ACC112 (cell line): Measurements from ENCODE around the gene TBC1D22A.
A peak's percentile ranks its signal among the peaks of the same experiment; 100 is the strongest.
"Not testable (repeated sequence)": the region's sequence is repeated elsewhere in the genome, so short reads cannot be mapped to it uniquely, and the experiment has no call there.

Source experiments
- H2AFZ ChIP-seq: fragments of 200-600 bp; sonication (generic); one replicate; pipeline ENCODE4 v1.6.0; 2017; ENCODE audit warnings: antibody characterized with exemption, low read length; ENCODE audit not compliant: unreplicated experiment
- H3K27ac ChIP-seq: fragments of 200-600 bp; sonication (generic); 2 replicates; pipeline ENCODE4 v1.5.1; 2014; ENCODE audit warnings: low read depth, mild to moderate bottlenecking, antibody characterized with exemption, low read length, moderate library complexity
- H3K27me3 ChIP-seq: fragments of 200-600 bp; sonication (generic); 2 replicates; pipeline ENCODE4 v1.6.1; 2014; ENCODE audit warnings: mild to moderate bottlenecking, antibody characterized with exemption, low read length, moderate library complexity, mixed read lengths; ENCODE audit not compliant: insufficient read depth
- H3K36me3 ChIP-seq: fragments of 200-600 bp; sonication (generic); 2 replicates; pipeline ENCODE4 v1.6.1; 2016; ENCODE audit warnings: mild to moderate bottlenecking, antibody characterized with exemption, low read length, moderate library complexity, mixed read lengths; ENCODE audit not compliant: insufficient read depth
- H3K4me1 ChIP-seq: fragments of 200-600 bp; sonication (generic); one replicate; pipeline ENCODE4 v1.6.1; 2016; ENCODE audit warnings: low read length, mixed read lengths; ENCODE audit not compliant: insufficient read depth, unreplicated experiment, control insufficient read depth
- H3K4me3 ChIP-seq: fragments of 200-600 bp; sonication (generic); 2 replicates; pipeline ENCODE4 v1.5.1; 2014; ENCODE audit warnings: mild to moderate bottlenecking, low read depth, low read length
- H3K79me2 ChIP-seq: fragments of 200-600 bp; sonication (generic); one replicate; pipeline ENCODE4 v1.6.0; 2016; ENCODE audit warnings: low read length; ENCODE audit not compliant: control insufficient read depth, unreplicated experiment, insufficient read depth

Gene TBC1D22A

GRCh38 chr22:46730568-46731245 lies 31.7 kb upstream of the TBC1D22A start:
- no peak overlapping the region for H3K27ac ChIP-seq
- H3K4me3 ChIP-seq = no peak overlapping the region
- H3K79me2 ChIP-seq = peaks cover 35% of the 10 kb centered on the region
- H3K36me3 ChIP-seq = no peaks in the 10 kb centered on the region
- no peaks in the 10 kb centered on the region for H3K27me3 ChIP-seq
- H2AFZ ChIP-seq = no peak overlapping the region
- H3K4me1 ChIP-seq = no peaks in the 10 kb centered on the region

DNA sequence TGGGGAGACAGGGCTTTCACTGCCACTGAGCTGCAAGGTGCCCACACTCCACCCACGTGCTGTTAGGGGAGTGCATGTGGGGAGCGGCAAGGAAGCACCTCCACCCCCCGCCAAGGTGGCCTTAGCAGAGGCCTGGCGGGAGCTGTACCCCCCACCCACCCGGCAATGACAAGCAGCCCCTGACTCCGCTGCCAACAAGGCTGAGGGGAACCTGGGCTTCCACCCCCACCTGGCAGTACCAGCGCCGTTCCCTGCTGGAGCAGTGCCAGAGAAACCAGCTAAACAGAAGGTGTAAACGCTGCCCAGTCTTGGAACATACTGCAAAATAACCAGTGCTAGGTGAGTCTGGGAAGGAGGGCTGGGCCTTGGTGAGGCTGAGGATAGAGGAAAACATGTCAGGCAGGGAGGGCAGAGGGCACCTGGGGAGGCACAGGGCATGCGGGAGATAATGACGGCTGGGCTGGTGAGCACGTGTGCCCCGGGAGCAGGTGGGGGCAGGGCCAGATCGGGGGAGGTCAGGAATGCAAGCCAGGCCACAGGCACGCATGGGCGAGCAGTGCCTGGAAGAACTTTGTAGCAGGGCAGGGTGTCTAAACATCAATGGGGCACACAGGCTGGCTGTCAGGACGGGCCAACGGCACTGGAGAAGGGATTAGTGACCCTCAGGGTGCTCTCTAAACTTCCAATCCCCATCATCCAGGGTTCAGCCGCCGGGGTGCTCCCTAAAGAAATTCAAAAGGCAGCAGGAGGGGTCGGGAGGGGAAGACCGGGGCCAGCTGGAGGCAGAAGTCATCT lies 31.0 kb upstream of the TBC1D22A start:
- Histone ChIP-seq H2AFZ (no peak overlapping the region), H3K4me1 (peaks cover 4% of the 10 kb centered on the region), H3K27me3 (no peaks in the 10 kb centered on the region), H3K36me3 (no peaks in the 10 kb centered on the region), H3K79me2 (peaks cover 42% of the 10 kb centered on the region), H3K4me3 (no peak overlapping the region), H3K27ac (no peak overlapping the region)

DNA sequence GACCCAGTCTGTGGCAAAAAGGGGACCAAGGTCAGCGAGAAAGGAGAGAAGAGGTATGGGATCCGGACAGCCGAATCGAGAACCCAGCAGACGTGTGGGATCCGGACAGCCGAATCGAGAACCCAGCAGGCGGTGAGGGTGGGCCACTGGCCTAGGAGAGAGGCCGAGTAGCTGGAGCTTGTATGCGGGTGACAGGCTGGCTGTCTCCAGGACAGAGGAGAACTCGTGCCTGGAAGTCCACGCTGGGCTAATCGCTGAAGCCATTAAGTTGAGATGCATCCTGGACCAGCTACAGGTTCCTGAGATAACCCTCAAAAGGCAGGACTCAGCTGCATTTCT lies 30.4 kb upstream of the TBC1D22A start:
- H3K27me3 ChIP-seq = no peaks in the 10 kb centered on the region
- H2AFZ ChIP-seq = no peak overlapping the region
- no peak overlapping the region for H3K27ac ChIP-seq
- H3K79me2 ChIP-seq = peaks cover 47% of the 10 kb centered on the region
- no peaks in the 10 kb centered on the region for H3K36me3 ChIP-seq
- no peak overlapping the region for H3K4me3 ChIP-seq
- H3K4me1 ChIP-seq = peaks cover 4% of the 10 kb centered on the region

DNA sequence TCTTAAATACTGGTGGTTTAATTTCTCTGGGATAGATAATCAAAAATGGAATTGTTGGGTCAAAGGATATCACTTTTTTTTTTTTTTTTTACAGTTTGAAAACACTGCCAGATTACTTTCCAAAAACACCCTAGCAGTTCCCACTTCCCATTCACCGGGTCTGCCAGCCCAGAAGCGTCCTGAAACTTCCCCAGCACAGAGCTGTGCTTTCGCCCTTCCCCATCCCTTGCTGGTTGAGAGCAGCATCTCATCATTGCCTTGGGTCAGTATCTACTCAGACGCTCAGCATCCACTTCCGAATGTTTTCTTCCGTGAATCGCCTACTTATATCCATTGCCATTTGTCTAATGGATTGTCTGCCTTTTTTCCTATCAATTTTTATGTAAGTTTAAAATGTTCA lies 29.9 kb upstream of the TBC1D22A start:
- H3K27me3 ChIP-seq = no peaks in the 10 kb centered on the region
- H3K4me1 ChIP-seq = peaks cover 4% of the 10 kb centered on the region
- no peak overlapping the region for H3K4me3 ChIP-seq
- H3K79me2 ChIP-seq = peaks cover 51% of the 10 kb centered on the region
- H3K27ac ChIP-seq = no peak overlapping the region
- no peaks in the 10 kb centered on the region for H3K36me3 ChIP-seq
- no peak overlapping the region for H2AFZ ChIP-seq

DNA sequence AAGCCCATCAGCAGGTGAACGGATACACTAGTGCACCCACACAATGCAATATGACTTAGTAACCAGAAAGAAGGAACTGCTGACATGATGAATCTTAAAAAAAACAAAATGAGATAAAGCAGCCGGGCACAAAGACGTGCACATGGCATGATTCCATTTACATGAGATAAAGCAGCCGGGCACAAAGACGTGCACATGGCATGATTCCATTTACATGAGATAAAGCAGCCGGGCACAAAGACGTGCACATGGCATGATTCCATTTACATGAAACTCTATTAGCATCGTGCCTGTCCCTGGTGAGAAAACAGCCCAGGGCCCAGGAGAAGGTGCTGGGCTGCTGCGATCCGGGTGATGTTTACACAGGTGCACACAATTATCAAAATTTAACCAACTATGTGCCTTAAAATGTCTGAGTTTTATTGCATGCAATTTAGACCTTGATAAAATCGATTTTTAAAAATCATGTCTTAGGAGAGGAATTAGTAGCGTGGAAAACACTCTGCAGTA lies 28.2 kb upstream of the TBC1D22A start:
- not testable (repeated sequence) for H3K27me3 ChIP-seq, H2AFZ ChIP-seq, H3K4me1 ChIP-seq, H3K4me3 ChIP-seq, H3K36me3 ChIP-seq, H3K27ac ChIP-seq
- H3K79me2 ChIP-seq = peaks cover 45% of the 10 kb centered on the region

DNA sequence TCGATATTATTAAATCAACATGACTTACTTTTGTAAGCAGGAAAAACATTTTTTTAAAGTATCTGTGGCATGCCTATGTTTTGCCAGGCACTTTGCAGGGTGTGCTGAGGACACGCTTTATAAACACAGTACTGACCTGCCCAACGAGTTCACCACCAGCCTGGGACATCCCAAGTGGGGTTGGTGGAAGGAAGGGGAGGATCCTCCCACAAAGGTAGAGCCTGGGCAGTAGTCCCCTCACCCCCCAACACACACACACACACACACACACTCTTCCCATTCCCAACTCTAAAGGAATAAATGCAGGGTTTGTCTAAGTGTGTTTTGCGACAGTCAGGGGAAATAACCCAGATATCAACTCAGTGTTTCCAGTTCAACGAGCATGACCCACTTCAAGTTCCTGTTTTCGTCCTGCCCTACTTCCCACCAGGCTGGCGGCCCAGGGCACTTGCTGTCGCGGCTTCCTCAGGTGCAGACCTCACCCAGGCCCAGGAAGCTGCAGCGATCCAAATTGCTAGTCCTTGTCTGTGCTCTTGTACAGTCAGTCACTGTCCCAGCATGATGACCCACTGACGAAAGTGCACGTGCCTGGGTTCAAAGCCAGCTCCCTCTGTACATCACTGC lies 27.5 kb upstream of the TBC1D22A start:
- H3K4me3 ChIP-seq = no peak overlapping the region
- H3K79me2 ChIP-seq = peaks cover 45% of the 10 kb centered on the region
- H3K36me3 ChIP-seq = no peaks in the 10 kb centered on the region
- H3K4me1 ChIP-seq = peaks cover 11% of the 10 kb centered on the region
- no peak overlapping the region for H3K27ac ChIP-seq
- no peaks in the 10 kb centered on the region for H3K27me3 ChIP-seq
- no peak overlapping the region for H2AFZ ChIP-seq

DNA sequence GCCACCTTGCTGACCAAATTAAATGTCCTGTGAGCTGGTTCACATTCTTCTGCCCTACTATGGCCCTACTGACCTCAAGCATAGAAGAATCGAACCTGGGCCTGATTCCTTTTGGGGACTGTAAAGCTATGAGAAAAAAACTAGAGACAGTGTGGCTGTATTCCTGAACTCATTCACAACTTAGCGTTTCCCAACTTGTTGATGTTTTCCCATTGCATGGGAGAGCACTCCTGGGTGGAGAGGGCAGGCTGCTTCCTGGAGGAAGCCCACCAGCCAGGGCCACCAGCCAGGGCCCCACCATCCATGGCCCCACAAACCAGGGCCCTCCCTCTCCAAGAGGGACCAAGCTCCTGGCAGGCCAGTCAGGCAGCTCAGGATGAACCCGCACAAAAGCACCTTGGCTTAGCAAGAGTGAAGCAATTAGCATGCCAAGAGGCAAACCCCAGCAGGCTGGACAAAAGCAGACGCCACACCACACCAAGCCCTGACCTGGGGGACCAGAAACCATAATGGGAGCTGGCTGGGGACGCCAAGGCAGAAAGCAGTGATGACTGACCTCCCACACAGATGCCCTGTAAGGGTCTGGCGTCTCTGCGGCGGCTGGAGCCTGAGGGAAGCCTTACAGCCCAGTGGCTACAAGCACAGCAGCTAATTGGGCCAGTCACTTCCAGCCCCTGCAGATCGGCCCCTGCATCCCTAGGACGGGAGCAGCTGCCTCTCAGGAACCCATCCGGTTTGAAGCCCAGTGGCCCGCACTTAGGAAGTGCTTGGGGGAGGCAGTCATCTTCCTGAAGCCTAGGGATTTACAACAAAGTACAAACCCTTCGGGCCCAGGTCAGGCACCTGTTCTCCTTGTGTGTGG lies 26.5 kb upstream of the TBC1D22A start:
- Histone ChIP-seq H3K79me2 (peaks cover 44% of the 10 kb centered on the region), H2AFZ (no peak overlapping the region), H3K27me3 (no peaks in the 10 kb centered on the region), H3K27ac (no peak overlapping the region), H3K36me3 (no peaks in the 10 kb centered on the region), H3K4me3 (peak overlapping the region; percentile 89; the same call in 1 of the 2 replicates), H3K4me1 (peaks cover 11% of the 10 kb centered on the region)

- peaks cover 11% of the 10 kb centered on the region for H3K4me1 ChIP-seq
- peak overlapping the region; percentile 89 for H3K4me3 ChIP-seq
- peaks cover 39% of the 10 kb centered on the region for H3K79me2 ChIP-seq
- no peaks in the 10 kb centered on the region for H3K36me3 ChIP-seq
- H3K27ac ChIP-seq = no peak overlapping the region
- no peak overlapping the region for H2AFZ ChIP-seq
- no peaks in the 10 kb centered on the region for H3K27me3 ChIP-seq
These were observed 25.7 kb upstream of the TBC1D22A start for GRCh38 chr22:46736705-46737104.

DNA sequence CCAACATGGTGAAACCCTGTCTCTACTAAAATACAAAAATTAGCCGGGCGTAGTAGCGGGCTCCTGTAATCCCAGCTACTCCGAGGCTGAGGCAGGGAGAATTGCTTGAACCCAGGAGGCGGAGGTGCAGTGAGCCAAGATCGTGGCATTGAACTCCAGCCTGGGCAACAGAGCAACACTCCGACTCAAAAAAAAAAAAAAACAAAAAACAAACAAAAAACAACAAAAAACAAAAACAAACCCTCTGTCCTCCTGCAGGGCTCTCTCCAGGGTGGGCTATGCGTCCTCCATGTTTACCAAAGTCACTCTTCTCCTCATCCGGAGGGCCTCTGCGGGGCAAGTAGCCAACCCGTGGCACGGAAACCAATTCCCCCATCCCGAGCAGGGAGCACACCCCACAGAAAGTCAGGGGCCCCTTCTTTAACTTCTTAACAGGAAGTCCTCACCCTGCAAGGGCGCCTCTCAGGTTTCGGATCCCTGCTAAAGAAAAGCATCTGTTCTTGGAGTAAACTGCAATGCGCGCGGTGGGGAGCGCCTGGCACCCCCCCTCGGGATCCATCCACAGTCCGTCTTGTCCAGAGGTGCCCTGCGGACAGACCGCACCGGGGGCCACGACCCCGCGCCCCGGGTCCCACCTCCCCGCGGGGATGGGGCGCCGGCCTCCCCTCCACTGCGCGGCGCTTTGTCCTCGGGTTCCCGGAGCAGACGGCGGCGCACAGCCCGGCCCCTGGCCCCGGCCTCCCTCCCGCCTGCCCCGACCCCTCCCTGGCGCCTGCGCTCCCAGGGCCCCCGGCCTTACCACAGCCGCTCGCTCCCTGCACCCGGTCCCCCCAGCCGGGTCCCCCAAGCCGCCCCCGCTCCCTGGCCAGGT lies 25.1 kb upstream of the TBC1D22A start:
- Histone ChIP-seq H3K27me3 (no peaks in the 10 kb centered on the region), H3K36me3 (no peaks in the 10 kb centered on the region), H3K4me3 (peak overlapping the region; percentile 89), H2AFZ (peak overlapping the region; percentile 60), H3K79me2 (peaks cover 34% of the 10 kb centered on the region), H3K4me1 (peaks cover 11% of the 10 kb centered on the region), H3K27ac (no peak overlapping the region)
